NAMALWA (cell line): ENCODE data around the gene FUT8.
"Not testable (repeated sequence)": the region's sequence is repeated elsewhere in the genome, so short reads cannot be mapped to it uniquely, and the experiment has no call there.

Experiments
- DNase-seq: peaks from one replicate; pipeline ENCODE4 v3.0.0-alpha.2; 2015; ENCODE audit warnings: low spot score

Gene FUT8

GRCh38 chr14:65623759-65624158 is 211.2 kb downstream of the FUT8 start:
- DNase-seq, result no peak

GRCh38 chr14:65627315-65627714 is 214.8 kb downstream of the FUT8 start:
- no peak for DNase-seq

- DNase-seq, result peak; percentile 5
Measured at GRCh38 chr14:65628664-65629063, 216.1 kb downstream of the FUT8 start.

- DNase-seq, result peak; percentile 16
Measured at GRCh38 chr14:65631040-65631439, 218.5 kb downstream of the FUT8 start.

- DNase-seq, result no peak
Measured at GRCh38 chr14:65632487-65632886, 220.0 kb downstream of the FUT8 start.

GRCh38 chr14:65633666-65634065 is 221.1 kb downstream of the FUT8 start:
- DNase-seq, result not testable (repeated sequence)

GRCh38 chr14:65637780-65638179 is 225.2 kb downstream of the FUT8 start:
- peak; percentile 10 for DNase-seq

- no peak for DNase-seq
Measured at GRCh38 chr14:65639216-65639615, 226.7 kb downstream of the FUT8 start.

- DNase-seq, result no peak
Measured at GRCh38 chr14:65650826-65651225, 238.3 kb downstream of the FUT8 start.

GRCh38 chr14:65656554-65656953 is 244.0 kb downstream of the FUT8 start:
- no peak for DNase-seq

- no peak for DNase-seq
Measured at GRCh38 chr14:65658202-65658601, 245.7 kb downstream of the FUT8 start.

- DNase-seq, result no peak
Measured at GRCh38 chr14:65661865-65662264, 249.3 kb downstream of the FUT8 start.

- DNase-seq, result no peak
Measured at GRCh38 chr14:65664436-65664835, 251.9 kb downstream of the FUT8 start.

GRCh38 chr14:65676361-65677014 is 264.0 kb downstream of the FUT8 start:
- no peak for DNase-seq

- no peak for DNase-seq
Measured at GRCh38 chr14:65685572-65685971, 273.0 kb downstream of the FUT8 start.

- DNase-seq, result no peak
Measured at GRCh38 chr14:65686761-65687160, 274.2 kb downstream of the FUT8 start.

- DNase-seq, result no peak
Measured at GRCh38 chr14:65689070-65689469, 276.5 kb downstream of the FUT8 start.

GRCh38 chr14:65692566-65692965 is 280.0 kb downstream of the FUT8 start:
- not testable (repeated sequence) for DNase-seq

- DNase-seq, result no peak
Measured at GRCh38 chr14:65696801-65697200, 284.3 kb downstream of the FUT8 start.

- DNase-seq, result no peak
Measured at GRCh38 chr14:65703521-65703920, 291.0 kb downstream of the FUT8 start.

- DNase-seq, result no peak
Measured at GRCh38 chr14:65703996-65704395, 291.5 kb downstream of the FUT8 start.

- DNase-seq, result no peak
Measured at GRCh38 chr14:65704437-65704836, 291.9 kb downstream of the FUT8 start.

GRCh38 chr14:65704850-65705249 is 292.3 kb downstream of the FUT8 start:
- DNase-seq, result no peak

- no peak for DNase-seq
Measured at GRCh38 chr14:65709576-65709975, 297.0 kb downstream of the FUT8 start.
